GM23338 (cell line): ENCODE results near the gene MCUB.

Experiments
- CREB1 ChIP-seq: fragments of 250-450 bp; sonication (Bioruptor Pico); IDR thresholded peaks from 2 replicates; pipeline ENCODE4 v1.5.0; 2020; ENCODE audit warnings: low read depth, mild to moderate bottlenecking, moderate library complexity
- EZH2 ChIP-seq: fragments of 200-600 bp; sonication (generic); IDR thresholded peaks from one replicate; pipeline ENCODE4 v1.8.0; 2017; ENCODE audit warnings: antibody characterized with exemption, mild to moderate bottlenecking, low read depth; ENCODE audit not compliant: unreplicated experiment
- EZH2phosphoT487 ChIP-seq: fragments of 200-600 bp; sonication (generic); IDR thresholded peaks from one replicate; pipeline ENCODE4 v1.8.1; 2018; ENCODE audit warnings: antibody characterized with exemption; ENCODE audit not compliant: unreplicated experiment
- NANOG ChIP-seq: IDR thresholded peaks from 2 replicates; pipeline ENCODE4 v1.6.1; 2016; ENCODE audit warnings: antibody characterized with exemption, borderline replicate concordance
- POLR2AphosphoS5 ChIP-seq: IDR thresholded peaks from 2 replicates; pipeline ENCODE4 v1.6.1; 2016; ENCODE audit warnings: antibody characterized with exemption, low read depth
- ZNF331 ChIP-seq: fragments of 250-450 bp; sonication (Bioruptor Pico); IDR thresholded peaks from 2 replicates; pipeline ENCODE4 v1.5.0; 2020; ENCODE audit warnings: low read depth, mild to moderate bottlenecking, moderate library complexity
- TF ChIP-seq, protein P1 (sequence below), 2 experiments: fragments of 200-600 bp in 1 of 2; sonication (generic) in 1 of 2; conservative IDR thresholded peaks; 2 replicates each; pipeline versions ENCODE4 v1.5.1 to v1.6.1; 2016 to 2017; ENCODE audit warnings: antibody characterized with exemption in 2 of 2, low read depth in 2 of 2, mild to moderate bottlenecking in 2 of 2, moderate library complexity in 1 of 2

- TF ChIP-seq EZH2phosphoT487: no peak
- TF ChIP-seq, protein P1, sequence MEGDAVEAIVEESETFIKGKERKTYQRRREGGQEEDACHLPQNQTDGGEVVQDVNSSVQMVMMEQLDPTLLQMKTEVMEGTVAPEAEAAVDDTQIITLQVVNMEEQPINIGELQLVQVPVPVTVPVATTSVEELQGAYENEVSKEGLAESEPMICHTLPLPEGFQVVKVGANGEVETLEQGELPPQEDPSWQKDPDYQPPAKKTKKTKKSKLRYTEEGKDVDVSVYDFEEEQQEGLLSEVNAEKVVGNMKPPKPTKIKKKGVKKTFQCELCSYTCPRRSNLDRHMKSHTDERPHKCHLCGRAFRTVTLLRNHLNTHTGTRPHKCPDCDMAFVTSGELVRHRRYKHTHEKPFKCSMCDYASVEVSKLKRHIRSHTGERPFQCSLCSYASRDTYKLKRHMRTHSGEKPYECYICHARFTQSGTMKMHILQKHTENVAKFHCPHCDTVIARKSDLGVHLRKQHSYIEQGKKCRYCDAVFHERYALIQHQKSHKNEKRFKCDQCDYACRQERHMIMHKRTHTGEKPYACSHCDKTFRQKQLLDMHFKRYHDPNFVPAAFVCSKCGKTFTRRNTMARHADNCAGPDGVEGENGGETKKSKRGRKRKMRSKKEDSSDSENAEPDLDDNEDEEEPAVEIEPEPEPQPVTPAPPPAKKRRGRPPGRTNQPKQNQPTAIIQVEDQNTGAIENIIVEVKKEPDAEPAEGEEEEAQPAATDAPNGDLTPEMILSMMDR (conservative IDR thresholded peaks at IDR 0.05; ENCODE audit: low read depth in 2 of 2): no peak
- TF ChIP-seq EZH2: no peak
- TF ChIP-seq ZNF331 (CRISPR knock-in tag): no peak
- no peak for TF ChIP-seq CREB1 (CRISPR knock-in tag)
- no peak for TF ChIP-seq NANOG
- TF ChIP-seq POLR2AphosphoS5: no peak
Measured at GRCh38 chr4:109672169-109672930, 112.3 kb downstream of the MCUB start.
